IMR-90 (cell line): Measurements from ENCODE around the gene TGM2.

Experiments used
- CEBPB ChIP-seq: IDR thresholded peaks from 2 replicates; pipeline ENCODE4 v1.6.1; 2012; ENCODE audit warnings: low read depth, low read length, improper control_type of control experiment
- CTCF ChIP-seq: conservative IDR thresholded peaks from 2 replicates; pipeline ENCODE4 v1.5.1; 2012; ENCODE audit warnings: mild to moderate bottlenecking, low read depth, low read length, improper control_type of control experiment
- MAFK ChIP-seq: IDR thresholded peaks from 2 replicates; pipeline ENCODE4 v1.6.1; 2012; ENCODE audit warnings: low read depth, low read length, improper control_type of control experiment
- MAZ ChIP-seq: IDR thresholded peaks from 2 replicates; pipeline ENCODE4 v1.6.1; 2012; ENCODE audit warnings: low read depth, mild to moderate bottlenecking, low read length, improper control_type of control experiment, moderate library complexity, borderline replicate concordance
- POLR2A ChIP-seq: IDR thresholded peaks from 2 replicates; pipeline ENCODE4 v1.6.1; 2012; ENCODE audit warnings: mild to moderate bottlenecking, low read depth, low read length
- RAD21 ChIP-seq: IDR thresholded peaks from 2 replicates; pipeline ENCODE4 v1.6.1; 2012; ENCODE audit warnings: low read length, improper control_type of control experiment
- RCOR1 ChIP-seq: IDR thresholded peaks from 2 replicates; pipeline ENCODE4 v1.6.1; 2012; ENCODE audit warnings: mild to moderate bottlenecking, low read length, improper control_type of control experiment; ENCODE audit not compliant: insufficient replicate concordance
- RFX5 ChIP-seq: IDR thresholded peaks from 2 replicates; pipeline ENCODE4 v1.8.0; 2012; ENCODE audit warnings: low read depth, mild to moderate bottlenecking, low read length, moderate library complexity
- SMC3 ChIP-seq: fragments of 150-350 bp; IDR thresholded peaks from 2 replicates; pipeline ENCODE4 v1.6.1; 2016; ENCODE audit warnings: low read depth, mild to moderate bottlenecking, antibody characterized with exemption, low read length, moderate library complexity
- USF2 ChIP-seq: fragments of 150-350 bp; IDR thresholded peaks from 2 replicates; pipeline ENCODE4 v1.6.1; 2017; ENCODE audit warnings: mild to moderate bottlenecking, antibody characterized with exemption, low read length, low read depth

- TF ChIP-seq CEBPB: no peak
- TF ChIP-seq CTCF: no peak
- TF ChIP-seq POLR2A: no peak
- TF ChIP-seq MAZ: no peak
- TF ChIP-seq RCOR1: no peak
- TF ChIP-seq RFX5: no peak
- TF ChIP-seq USF2: no peak
- TF ChIP-seq SMC3: no peak
- TF ChIP-seq RAD21: no peak
- no peak for TF ChIP-seq MAFK
Observed at GRCh38 chr20:38132156-38132909, 32.7 kb downstream of the TGM2 start.
